ENCODE data around the gene RERE.
"Not testable (repeated sequence)": the region's sequence is repeated elsewhere in the genome, so short reads cannot be mapped to it uniquely, and the experiment has no call there.

RERE gene

GRCh38 chr1:8536515-8536914 is 280.9 kb downstream of the RERE start:
- DNase-seq: no peak

- no peak for DNase-seq
Observed at GRCh38 chr1:8533907-8534306, 283.5 kb downstream of the RERE start.

GRCh38 chr1:8533124-8533523 is 284.3 kb downstream of the RERE start:
- DNase-seq: no peak

- no peak for DNase-seq
Observed at GRCh38 chr1:8529901-8530300, 287.5 kb downstream of the RERE start.

- DNase-seq: no peak
Observed at GRCh38 chr1:8527941-8528340, 289.5 kb downstream of the RERE start.

GRCh38 chr1:8525558-8526275 is 291.7 kb downstream of the RERE start:
- DNase-seq: peak; percentile 95

GRCh38 chr1:8525216-8525557 is 292.3 kb downstream of the RERE start:
- DNase-seq: peak; percentile 71

- DNase-seq: peak; percentile 14
Observed at GRCh38 chr1:8524627-8525157, 292.7 kb downstream of the RERE start.

- no peak for DNase-seq
Observed at GRCh38 chr1:8523666-8524206, 293.7 kb downstream of the RERE start.

GRCh38 chr1:8520483-8520966 is 296.9 kb downstream of the RERE start:
- no peak for DNase-seq

- DNase-seq: no peak
Observed at GRCh38 chr1:8519167-8519566, 298.3 kb downstream of the RERE start.

GRCh38 chr1:8518490-8518801 is 299.0 kb downstream of the RERE start:
- no peak for DNase-seq

- peak; percentile 35 for DNase-seq
Observed at GRCh38 chr1:8517661-8518489, 299.6 kb downstream of the RERE start.

GRCh38 chr1:8516793-8517556 is 300.5 kb downstream of the RERE start:
- peak; percentile 65 for DNase-seq

GRCh38 chr1:8516278-8516777 is 301.1 kb downstream of the RERE start:
- no peak for DNase-seq

GRCh38 chr1:8512504-8512903 is 304.9 kb downstream of the RERE start:
- no peak for DNase-seq

GRCh38 chr1:8510041-8510823 is 307.2 kb downstream of the RERE start:
- DNase-seq: peak; percentile 85

- DNase-seq: no peak
Observed at GRCh38 chr1:8509579-8509978, 307.9 kb downstream of the RERE start.

- no peak for DNase-seq
Observed at GRCh38 chr1:8506995-8507615, 310.3 kb downstream of the RERE start.

GRCh38 chr1:8506456-8506855 is 311.0 kb downstream of the RERE start:
- no peak for DNase-seq

GRCh38 chr1:8503842-8504241 is 313.6 kb downstream of the RERE start:
- no peak for DNase-seq

- DNase-seq: not testable (repeated sequence)
Observed at GRCh38 chr1:8502949-8503348, 314.5 kb downstream of the RERE start.

All from fibroblast of skin of right quadriceps (primary cell).